Measurements from ENCODE around the gene CCDC63.
"Not testable (repeated sequence)": the region's sequence is repeated elsewhere in the genome, so short reads cannot be mapped to it uniquely, and the experiment has no call there.

CCDC63 gene

DNA sequence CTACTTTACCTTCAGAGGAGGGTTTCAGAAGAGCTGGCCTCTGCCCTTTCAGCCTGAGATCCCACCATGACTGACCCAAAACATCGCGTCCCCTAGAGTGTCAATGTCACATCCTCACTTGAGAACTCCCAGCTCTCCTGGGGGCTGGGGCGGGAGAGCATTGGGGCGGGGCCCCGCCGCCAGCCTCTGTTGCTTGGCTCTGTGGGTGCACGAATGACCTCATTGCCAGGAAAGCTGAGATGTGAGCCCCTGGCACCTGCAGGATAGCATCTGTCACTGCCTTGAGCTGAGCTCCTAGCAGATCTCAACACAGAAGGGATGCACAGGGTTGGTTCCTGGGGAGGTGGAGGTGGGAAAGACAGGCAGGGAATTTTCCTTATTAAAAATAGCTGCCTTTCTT is 94.1 kb downstream of the CCDC63 start:
- in situ Hi-C loops (cut with MboI; ENCODE audit: low sequenced_read_pairs) = loop anchor here (25.0 kb wide), 1 partner anchor 371 kb away; no protein-coding TSS in a partner anchor

DNA sequence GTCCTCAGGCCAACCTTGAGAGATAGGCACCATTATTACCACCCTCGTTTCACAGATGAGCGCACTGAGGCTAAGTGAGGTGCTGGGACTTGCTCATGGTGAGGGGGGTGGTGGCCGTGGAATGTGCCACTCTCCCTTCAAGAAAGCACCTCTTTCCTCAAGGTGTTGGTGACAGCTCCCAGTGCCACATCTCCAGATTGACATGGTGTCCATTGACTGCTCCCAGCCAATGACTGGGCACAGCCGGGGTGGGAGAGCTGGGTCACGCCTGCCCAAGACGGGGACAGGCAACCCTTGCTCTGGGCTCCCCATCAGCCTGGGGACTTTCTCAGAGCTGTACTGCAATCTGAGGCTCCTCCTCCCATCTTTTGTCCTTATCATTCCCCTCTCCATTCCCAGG is 94.6 kb downstream of the CCDC63 start:
- in situ Hi-C loops (cut with MboI; ENCODE audit: low sequenced_read_pairs) = loop anchor here (25.0 kb wide), 1 partner anchor 371 kb away; no protein-coding TSS in a partner anchor

DNA sequence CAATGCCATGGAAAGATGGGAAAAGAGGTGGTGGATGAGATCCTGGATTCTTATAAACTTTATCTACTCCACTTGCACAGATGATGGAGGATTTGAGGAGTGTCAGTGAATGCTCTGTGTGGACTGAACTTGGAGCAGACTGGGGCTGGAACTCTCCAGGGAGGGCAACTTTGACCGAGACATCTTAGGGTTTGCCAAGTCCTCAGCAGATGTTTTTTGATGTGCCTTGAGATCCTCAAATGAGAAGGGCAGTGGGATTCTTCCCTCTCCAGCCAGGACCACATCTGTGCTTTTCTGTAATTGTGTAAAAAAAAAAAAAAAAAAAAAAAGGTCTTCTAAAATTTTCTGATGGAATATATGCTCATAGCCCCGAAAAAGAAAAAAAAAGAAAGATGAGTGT is 96.6 kb downstream of the CCDC63 start:
- in situ Hi-C loops (cut with MboI; ENCODE audit: low sequenced_read_pairs) = loop anchor here (25.0 kb wide), 1 partner anchor 369 kb away; no protein-coding TSS in a partner anchor

DNA sequence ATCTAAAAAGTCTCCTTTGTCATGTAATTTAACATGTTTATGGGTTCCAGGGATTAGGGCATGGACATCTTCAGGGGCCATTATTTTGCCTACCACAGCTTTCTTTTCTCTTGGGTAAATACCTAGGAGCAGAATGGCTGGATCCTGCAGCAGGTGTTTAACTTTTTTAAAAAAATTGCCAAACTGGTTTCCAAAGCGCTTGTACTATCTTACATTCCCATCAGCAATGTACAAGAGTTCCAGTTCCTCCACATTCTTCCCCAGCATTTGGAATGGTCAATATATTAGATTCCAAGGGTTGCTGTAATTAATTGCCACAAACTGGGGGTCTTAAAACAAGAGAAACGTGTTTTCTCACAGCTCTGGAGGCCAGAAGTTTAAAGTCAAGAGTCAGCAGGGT is 101.3 kb downstream of the CCDC63 start:
- in situ Hi-C loops (cut with MboI; ENCODE audit: low sequenced_read_pairs) = loop anchor here (25.0 kb wide), 1 partner anchor 364 kb away; no protein-coding TSS in a partner anchor

DNA sequence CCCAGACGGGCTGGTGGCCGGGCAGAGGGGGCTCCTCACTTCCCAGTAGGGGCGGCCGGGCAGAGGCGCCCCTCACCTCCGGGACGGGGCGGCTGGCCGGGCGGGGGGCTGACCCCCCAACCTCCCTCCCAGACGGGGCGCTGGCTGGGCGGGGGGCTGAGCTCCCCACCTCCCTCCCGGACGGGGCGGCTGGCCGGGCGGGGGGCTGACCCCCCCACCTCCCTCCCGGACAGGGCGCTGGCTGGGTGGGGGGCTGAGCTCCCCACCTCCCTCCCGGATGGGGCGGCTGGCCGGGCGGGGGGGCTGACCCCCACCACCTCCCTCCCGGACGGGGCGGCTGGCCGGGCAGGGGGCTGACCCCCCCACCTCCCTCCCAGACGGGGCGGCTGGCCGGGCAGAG is 103.7 kb downstream of the CCDC63 start:
- in situ Hi-C loops (cut with MboI; ENCODE audit: low sequenced_read_pairs) = not testable (repeated sequence)

DNA sequence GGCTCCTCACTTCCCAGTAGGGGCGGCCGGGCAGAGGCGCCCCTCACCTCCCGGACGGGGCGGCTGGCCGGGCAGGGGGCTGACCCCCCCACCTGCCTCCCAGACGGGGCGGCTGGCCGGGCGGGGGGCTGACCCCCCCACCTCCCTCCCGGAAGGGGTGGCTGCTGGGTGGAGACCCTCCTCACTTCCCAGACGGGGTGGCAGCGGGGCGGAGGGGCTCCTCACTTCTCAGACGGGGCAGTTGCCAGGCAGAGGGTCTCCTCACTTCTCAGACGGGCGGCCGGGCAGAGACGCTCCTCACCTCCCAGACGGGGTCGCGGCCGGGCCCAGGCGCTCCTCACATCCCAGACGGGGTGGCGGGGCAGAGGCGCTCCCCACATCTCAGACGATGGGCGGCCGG is 104.1 kb downstream of the CCDC63 start:
- in situ Hi-C loops (cut with MboI; ENCODE audit: low sequenced_read_pairs) = not testable (repeated sequence)
